WI38 (cell line): ENCODE data around the gene EMC8.

ENCODE experiments used
- H3K4me3 ChIP-seq: 2 replicates; pipeline ENCODE4 v1.5.1; 2011; ENCODE audit warnings: low read depth, mild to moderate bottlenecking, control low read depth, low read length
- CTCF ChIP-seq: IDR thresholded peaks from 2 replicates; pipeline ENCODE4 v1.5.1; 2012; ENCODE audit warnings: low read depth, mild to moderate bottlenecking, control low read depth, low read length

The EMC8 gene

GRCh38 chr16:85834741-85835140 lies 35.4 kb upstream of the EMC8 start:
- H3K4me3 ChIP-seq: no peak overlapping the region

GRCh38 chr16:85833219-85833920 lies 34.0 kb upstream of the EMC8 start:
- no peak overlapping the region for H3K4me3 ChIP-seq
- TF ChIP-seq CTCF: no peak

More at GRCh38 chr16:85834741-85835140, 35.4 kb upstream of the EMC8 start:
- no peak for TF ChIP-seq CTCF

GRCh38 chr16:85832570-85833218 lies 33.4 kb upstream of the EMC8 start:
- TF ChIP-seq CTCF: no peak
- no peak overlapping the region for H3K4me3 ChIP-seq

GRCh38 chr16:85830821-85831220 lies 31.5 kb upstream of the EMC8 start:
- no peak overlapping the region for H3K4me3 ChIP-seq
- TF ChIP-seq CTCF: no peak

GRCh38 chr16:85829751-85830445 lies 30.6 kb upstream of the EMC8 start:
- TF ChIP-seq CTCF: no peak
- no peak overlapping the region for H3K4me3 ChIP-seq

GRCh38 chr16:85829171-85829719 lies 29.9 kb upstream of the EMC8 start:
- no peak for TF ChIP-seq CTCF
- no peak overlapping the region for H3K4me3 ChIP-seq
